Keratinocyte (primary cell): ENCODE data around the gene PCDHA11. TPM values are rescaled to one million over a fixed set of nuclear protein-coding genes. Genes with fewer than 3 reads are reported as not detected.
"Not testable (repeated sequence)": the region's sequence is repeated elsewhere in the genome, so short reads cannot be mapped to it uniquely, and the experiment has no call there.

Experiments
- DNase-seq: peaks from one replicate; pipeline ENCODE4 v3.0.0-alpha.2; 2011; ENCODE audit warnings: low read depth, missing footprints, low spot score
- FAIRE-seq: peaks from 2 replicates; lab custom pipeline; 2011; peaks lifted over from hg19 to GRCh38; lab: Jason Lieb, UNC
- H2AFZ ChIP-seq: 2 replicates; pipeline ENCODE4 v1.6.0; 2012; ENCODE audit warnings: low read length, control low read depth, inconsistent platforms; ENCODE audit not compliant: control insufficient read depth
- H3K27ac ChIP-seq: 2 replicates; pipeline ENCODE4 v1.5.1; 2011; ENCODE audit warnings: low read length; ENCODE audit not compliant: control insufficient read depth, insufficient read depth
- H3K27me3 ChIP-seq: 3 replicates; pipeline ENCODE4 v1.6.0; 2011; ENCODE audit warnings: low read length; ENCODE audit not compliant: control insufficient read depth, insufficient read depth; ENCODE audit errors: extremely low read depth
- H3K36me3 ChIP-seq, 2 experiments: 2 replicates in 1 of 2; 3 replicates in 1 of 2; pipeline ENCODE4 v1.5.1; 2011; ENCODE audit warnings: low read length in 2 of 2, mild to moderate bottlenecking in 1 of 2; ENCODE audit not compliant: control insufficient read depth in 2 of 2, insufficient read depth in 2 of 2; ENCODE audit errors: extremely low read depth in 1 of 2
- H3K4me1 ChIP-seq: 3 replicates; pipeline ENCODE4 v1.5.1; 2011; ENCODE audit warnings: low read length; ENCODE audit not compliant: control insufficient read depth, insufficient read depth; ENCODE audit errors: extremely low read depth
- H3K4me2 ChIP-seq: 3 replicates; pipeline ENCODE4 v1.6.0; 2011; ENCODE audit warnings: low read depth, low read length; ENCODE audit not compliant: control insufficient read depth, insufficient read depth; ENCODE audit errors: extremely low read depth
- H3K4me3 ChIP-seq, 3 experiments: fragments of 200-600 bp in 1 of 3; sonication (generic) in 1 of 3; 2 replicates in 2 of 3; 3 replicates in 1 of 3; pipeline ENCODE4 v1.5.1; 2011 to 2016; ENCODE audit warnings: low read length in 3 of 3, mild to moderate bottlenecking in 3 of 3, control low read depth in 2 of 3, inconsistent platforms in 1 of 3, low read depth in 1 of 3, mixed read lengths in 1 of 3, mixed run types in 1 of 3, moderate library complexity in 1 of 3; ENCODE audit not compliant: control insufficient read depth in 2 of 3, insufficient read depth in 2 of 3; ENCODE audit errors: extremely low read depth in 1 of 3
- H3K79me2 ChIP-seq: 2 replicates; pipeline ENCODE4 v1.6.0; 2012; ENCODE audit warnings: low read length; ENCODE audit not compliant: control insufficient read depth, insufficient read depth
- H3K9ac ChIP-seq: 3 replicates; pipeline ENCODE4 v1.6.0; 2011; ENCODE audit warnings: low read length; ENCODE audit not compliant: control insufficient read depth, insufficient read depth; ENCODE audit errors: extremely low read depth
- H3K9me1 ChIP-seq: 3 replicates; pipeline ENCODE4 v1.6.0; 2011; ENCODE audit warnings: low read length; ENCODE audit not compliant: control insufficient read depth, insufficient read depth; ENCODE audit errors: extremely low read depth
- H3K9me3 ChIP-seq: 2 replicates; pipeline ENCODE4 v1.5.1; 2012; ENCODE audit warnings: low read depth, low read length; ENCODE audit not compliant: control insufficient read depth
- H4K20me1 ChIP-seq: 3 replicates; pipeline ENCODE4 v1.6.0; 2011; ENCODE audit warnings: low read length; ENCODE audit not compliant: control insufficient read depth, insufficient read depth; ENCODE audit errors: extremely low read depth
- CTCF ChIP-seq, 3 experiments: IDR thresholded peaks in 1 of 3; conservative IDR thresholded peaks in 1 of 3; optimal IDR thresholded peaks in 1 of 3; 2 replicates in 2 of 3; 3 replicates in 1 of 3; pipeline versions ENCODE3 to v1.5.1; 2011; ENCODE audit warnings: low read length in 3 of 3, mild to moderate bottlenecking in 3 of 3, moderate library complexity in 2 of 3, control low read depth in 1 of 3, inconsistent platforms in 1 of 3; ENCODE audit not compliant: insufficient read depth in 2 of 3; ENCODE audit errors: extremely low read depth in 1 of 3
- EZH2 ChIP-seq: IDR thresholded peaks from one replicate; pipeline ENCODE4 v1.6.1; 2012; ENCODE audit warnings: inconsistent platforms, mild to moderate bottlenecking, low read length, moderate library complexity
- dilution Hi-C: fragments of 300-500 bp; cut with MboI; formaldehyde crosslinking; loops from one replicate; pipeline ENCODE4 v1.7.0; 2020; ENCODE audit warnings: low sequenced_read_pairs; ENCODE audit not compliant: extremely low pct_ligation_motif_present
- polyA plus RNA-seq, 5 experiments: library from polyadenylated mRNA; depleted of rRNA in 3 of 5; stranded (reverse) in 3 of 5; stranded (forward) in 1 of 5; unstranded in 1 of 5; fragments of >200 nt; gene quantifications; 1 replicate in 1 of 5; 2 replicates in 3 of 5; 3 replicates in 1 of 5; pipeline versions ENCODE4 v1.2.1 to v1.2.3, GENCODE V29; 2011 to 2012; ENCODE audit warnings: missing spikeins in 2 of 5, low read depth in 1 of 5, low replicate concordance in 1 of 5

The PCDHA11 gene
- polyA plus RNA-seq, 1 donor (not counting 4 experiments of a cell fraction or from before 2014, with no cell fraction given), result 0.28 TPM

- dilution Hi-C loops, result no loop called here
- FAIRE-seq, result no peak
- Histone ChIP-seq H3K27ac (no peak within 1 kb of the TSS), H3K9me3 (peaks cover 11% of the 10 kb centered on the region), H3K27me3 (no peaks in the 10 kb centered on the region), H3K4me2 (no peak within 1 kb of the TSS), H3K9me1 (no peaks in the 10 kb centered on the region), H3K9ac (no peak within 1 kb of the TSS), H2AFZ (no peak within 1 kb of the TSS), H3K36me3 (no peaks in the 10 kb centered on the region), H3K4me3 (no peak within 1 kb of the TSS), H3K4me1 (no peaks in the 10 kb centered on the region), H3K79me2 (no peaks in the 10 kb centered on the region), H4K20me1 (no peaks in the 10 kb centered on the region)
- DNase-seq, result no peak
- TF ChIP-seq CTCF (optimal IDR thresholded peaks at IDR 0.05 in 1 of 3, IDR thresholded peaks at IDR 0.05 in 1 of 3, conservative IDR thresholded peaks at IDR 0.05 in 1 of 3; ENCODE audit: extremely low read depth in 1 of 3, insufficient read depth in 2 of 3, low read length in 3 of 3), result no peak
- no peak for TF ChIP-seq EZH2
These were observed 40.9 kb upstream of the PCDHA11 start, which contains the start of gene PCDHA6 for GRCh38 chr5:140827704-140828361. TSS of gene PCDHA6 (plus strand) at chr5:140827960. CDS start at chr5:140828092, 132 bp downstream.

- no peaks in the 10 kb centered on the region for H3K27me3 ChIP-seq
- no peak for TF ChIP-seq EZH2
- no peak for TF ChIP-seq CTCF (optimal IDR thresholded peaks at IDR 0.05 in 1 of 3, IDR thresholded peaks at IDR 0.05 in 1 of 3, conservative IDR thresholded peaks at IDR 0.05 in 1 of 3; ENCODE audit: extremely low read depth in 1 of 3, insufficient read depth in 2 of 3, low read length in 3 of 3)
- dilution Hi-C loops, result no loop called here
- no peak overlapping the region for H3K4me2 ChIP-seq
- FAIRE-seq (no peak), DNase-seq (no peak)
- no peaks in the 10 kb centered on the region for H4K20me1 ChIP-seq
- no peaks in the 10 kb centered on the region for H3K79me2 ChIP-seq
- H3K27ac ChIP-seq, result no peak overlapping the region
- H3K9me3 ChIP-seq, result peaks cover 10% of the 10 kb centered on the region
- no peaks in the 10 kb centered on the region for H3K9me1 ChIP-seq
- H3K4me1 ChIP-seq, result no peaks in the 10 kb centered on the region
- H3K9ac ChIP-seq, result no peak overlapping the region
- H3K36me3 ChIP-seq, result no peaks in the 10 kb centered on the region
- H3K4me3 ChIP-seq, result no peak overlapping the region
- H2AFZ ChIP-seq, result no peak overlapping the region
These were observed 40.4 kb upstream of the PCDHA11 start for GRCh38 chr5:140828362-140828737.

- H3K4me1 ChIP-seq, H2AFZ ChIP-seq, H3K9ac ChIP-seq, H4K20me1 ChIP-seq, H3K27me3 ChIP-seq, DNase-seq, H3K27ac ChIP-seq, dilution Hi-C loops, H3K79me2 ChIP-seq, H3K4me2 ChIP-seq, H3K9me1 ChIP-seq, FAIRE-seq, H3K36me3 ChIP-seq, H3K9me3 ChIP-seq, H3K4me3 ChIP-seq: not testable (repeated sequence)
These were observed 39.0 kb upstream of the PCDHA11 start for GRCh38 chr5:140829511-140830501.
